ENCODE measurements around the gene C1R. TPM values are rescaled to one million over a fixed set of nuclear protein-coding genes. Genes with fewer than 3 reads are reported as not detected.

The C1R gene
- total RNA-seq, 1 experiment from 2014 or later = 13.1 TPM

- no peaks in the 10 kb centered on the region for H3K27me3 Mint-ChIP-seq (ENCODE audit: insufficient read depth, unreplicated experiment)
- no TSS peak for BruUV-seq (replicated peaks)
Measured at GRCh38 chr12:7066596-7066995, 25.6 kb downstream of the C1R start.

DNA sequence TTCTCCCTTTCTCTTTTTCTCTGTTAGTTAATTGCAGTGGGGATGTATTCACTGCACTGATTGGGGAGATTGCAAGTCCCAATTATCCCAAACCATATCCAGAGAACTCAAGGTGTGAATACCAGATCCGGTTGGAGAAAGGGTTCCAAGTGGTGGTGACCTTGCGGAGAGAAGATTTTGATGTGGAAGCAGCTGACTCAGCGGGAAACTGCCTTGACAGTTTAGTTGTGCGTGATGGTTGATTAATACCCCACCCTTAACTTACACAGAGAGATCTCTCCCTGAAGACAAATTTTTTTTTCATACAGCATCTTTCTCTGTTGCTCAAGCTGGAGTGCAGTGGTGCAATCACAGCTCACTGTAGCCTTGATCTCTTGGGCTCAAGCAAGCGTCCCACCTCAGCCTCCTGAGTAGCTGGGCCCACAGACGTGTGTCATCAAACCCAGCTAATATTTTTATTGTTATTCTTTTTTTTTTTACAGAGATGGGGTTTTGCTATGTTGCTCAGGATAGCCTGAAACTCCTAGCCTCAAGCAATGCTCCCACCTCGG is 27.1 kb downstream of the C1R start:
- H3K27me3 Mint-ChIP-seq (ENCODE audit: insufficient read depth, unreplicated experiment) = no peaks in the 10 kb centered on the region
- no TSS peak for BruUV-seq (replicated peaks)
- no peak overlapping the region for H3K4me3 Mint-ChIP-seq (ENCODE audit: unreplicated experiment)
- H3K27ac Mint-ChIP-seq (ENCODE audit: low read depth, unreplicated experiment) = no peak overlapping the region
- ChIA-PET CTCF (interaction anchor here (1.3 to 3.0 kb wide), 3 partner anchors 10 to 28 kb away, joined by 4 to 16 read pairs (median 6); no protein-coding TSS in a partner anchor), POLR2A (interaction anchor here (1.1 to 1.8 kb wide), 3 partner anchors 12 to 28 kb away, joined by 4 to 5 read pairs (median 4); partner anchors contain the start of gene C1R)
- H3K9me3 Mint-ChIP-seq (ENCODE audit: unreplicated experiment) = no peaks in the 10 kb centered on the region
- TF ChIP-seq, protein P1, sequence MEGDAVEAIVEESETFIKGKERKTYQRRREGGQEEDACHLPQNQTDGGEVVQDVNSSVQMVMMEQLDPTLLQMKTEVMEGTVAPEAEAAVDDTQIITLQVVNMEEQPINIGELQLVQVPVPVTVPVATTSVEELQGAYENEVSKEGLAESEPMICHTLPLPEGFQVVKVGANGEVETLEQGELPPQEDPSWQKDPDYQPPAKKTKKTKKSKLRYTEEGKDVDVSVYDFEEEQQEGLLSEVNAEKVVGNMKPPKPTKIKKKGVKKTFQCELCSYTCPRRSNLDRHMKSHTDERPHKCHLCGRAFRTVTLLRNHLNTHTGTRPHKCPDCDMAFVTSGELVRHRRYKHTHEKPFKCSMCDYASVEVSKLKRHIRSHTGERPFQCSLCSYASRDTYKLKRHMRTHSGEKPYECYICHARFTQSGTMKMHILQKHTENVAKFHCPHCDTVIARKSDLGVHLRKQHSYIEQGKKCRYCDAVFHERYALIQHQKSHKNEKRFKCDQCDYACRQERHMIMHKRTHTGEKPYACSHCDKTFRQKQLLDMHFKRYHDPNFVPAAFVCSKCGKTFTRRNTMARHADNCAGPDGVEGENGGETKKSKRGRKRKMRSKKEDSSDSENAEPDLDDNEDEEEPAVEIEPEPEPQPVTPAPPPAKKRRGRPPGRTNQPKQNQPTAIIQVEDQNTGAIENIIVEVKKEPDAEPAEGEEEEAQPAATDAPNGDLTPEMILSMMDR (IDR thresholded peaks at IDR 0.05; ENCODE audit: unreplicated experiment) = no peak
- intact Hi-C loops (cut with micrococcal nuclease) = no loop called here
- H3K4me1 Mint-ChIP-seq (ENCODE audit: insufficient read depth, unreplicated experiment) = peaks cover 23% of the 10 kb centered on the region
- DNase-seq (ENCODE audit: unreplicated experiment) = no peak
- peaks cover 14% of the 10 kb centered on the region for H3K36me3 Mint-ChIP-seq (ENCODE audit: insufficient read depth, unreplicated experiment)

More at GRCh38 chr12:7066596-7066995, 25.6 kb downstream of the C1R start:
- H3K4me1 Mint-ChIP-seq (ENCODE audit: insufficient read depth, unreplicated experiment) = peaks cover 9% of the 10 kb centered on the region
- POLR2A ChIA-PET = interaction anchor here (1.0 to 3.0 kb wide), 3 partner anchors 13 to 42 kb away, joined by 3 to 21 read pairs (median 6); partner anchors contain the start of gene C1RL
- H3K27ac Mint-ChIP-seq (ENCODE audit: low read depth, unreplicated experiment) = no peak overlapping the region
- CTCF ChIA-PET = interaction anchor here (0.5 to 1.7 kb wide), 6 partner anchors 13 to 81 kb away, joined by 3 to 9 read pairs (median 4); no protein-coding TSS in a partner anchor
- no peaks in the 10 kb centered on the region for H3K9me3 Mint-ChIP-seq (ENCODE audit: unreplicated experiment)
- H3K4me3 Mint-ChIP-seq (ENCODE audit: unreplicated experiment) = no peak overlapping the region
- peaks cover 7% of the 10 kb centered on the region for H3K36me3 Mint-ChIP-seq (ENCODE audit: insufficient read depth, unreplicated experiment)
- intact Hi-C loops (cut with micrococcal nuclease) = no loop called here
- TF ChIP-seq, protein P1 (IDR thresholded peaks at IDR 0.05; ENCODE audit: unreplicated experiment) = no peak
- no peak for DNase-seq (ENCODE audit: unreplicated experiment)

DNA sequence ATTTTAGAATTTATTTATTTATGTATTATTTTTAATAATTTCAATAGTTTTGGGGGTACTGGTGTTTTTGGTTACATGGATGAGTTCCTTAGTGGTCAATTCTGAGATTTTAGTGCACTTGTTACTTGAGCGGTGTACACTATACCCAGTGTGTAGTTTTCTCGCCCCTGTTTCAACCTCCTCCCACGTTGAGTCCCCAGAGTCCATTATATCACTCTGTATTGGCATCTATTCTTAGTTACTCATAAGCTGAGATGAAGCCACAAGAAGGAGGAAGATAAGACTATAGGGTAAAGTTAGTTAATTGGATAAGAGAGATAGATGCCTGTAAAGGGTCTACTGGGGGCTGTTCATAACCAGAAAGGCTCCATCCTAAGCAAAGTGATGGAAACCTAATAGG is 27.7 kb downstream of the C1R start:
- no peak overlapping the region for H3K27ac Mint-ChIP-seq (ENCODE audit: low read depth, unreplicated experiment)
- intact Hi-C loops (cut with micrococcal nuclease) = no loop called here
- ChIA-PET CTCF (interaction anchor here (1.3 to 3.0 kb wide), 4 partner anchors 11 to 49 kb away, joined by 4 to 16 read pairs (median 8); no protein-coding TSS in a partner anchor), POLR2A (interaction anchor here (1.1 to 1.8 kb wide), 3 partner anchors 18 to 28 kb away, joined by 4 to 5 read pairs (median 5); partner anchors contain the start of gene C1R)
- no peaks in the 10 kb centered on the region for H3K9me3 Mint-ChIP-seq (ENCODE audit: unreplicated experiment)
- H3K4me3 Mint-ChIP-seq (ENCODE audit: unreplicated experiment) = no peak overlapping the region
- TF ChIP-seq, protein P1 (IDR thresholded peaks at IDR 0.05; ENCODE audit: unreplicated experiment) = no peak
- H3K27me3 Mint-ChIP-seq (ENCODE audit: insufficient read depth, unreplicated experiment) = no peaks in the 10 kb centered on the region
- H3K4me1 Mint-ChIP-seq (ENCODE audit: insufficient read depth, unreplicated experiment) = peaks cover 29% of the 10 kb centered on the region
- DNase-seq (ENCODE audit: unreplicated experiment) = no peak
- peaks cover 14% of the 10 kb centered on the region for H3K36me3 Mint-ChIP-seq (ENCODE audit: insufficient read depth, unreplicated experiment)
- BruUV-seq (replicated peaks) = no TSS peak

GRCh38 chr12:7061596-7061995 is 30.6 kb downstream of the C1R start:
- TF ChIP-seq, protein P1 (IDR thresholded peaks at IDR 0.05; ENCODE audit: unreplicated experiment) = no peak
- intact Hi-C loops (cut with micrococcal nuclease) = no loop called here
- Mint-ChIP-seq H3K4me3 (ENCODE audit: unreplicated experiment) (peak overlapping the region; percentile 63), H3K9me3 (ENCODE audit: unreplicated experiment) (no peaks in the 10 kb centered on the region), H3K4me1 (ENCODE audit: insufficient read depth, unreplicated experiment) (peaks cover 25% of the 10 kb centered on the region), H3K27me3 (ENCODE audit: insufficient read depth, unreplicated experiment) (no peaks in the 10 kb centered on the region), H3K36me3 (ENCODE audit: insufficient read depth, unreplicated experiment) (peaks cover 12% of the 10 kb centered on the region), H3K27ac (ENCODE audit: low read depth, unreplicated experiment) (no peak overlapping the region)
- CTCF ChIA-PET = interaction anchor here (0.6 to 7.6 kb wide), 17 partner anchors 8 to 681 kb away, joined by 3 to 123 read pairs (median 5); partner anchors contain the start of genes C1R, C1RL and MLF2
- no peak for DNase-seq (ENCODE audit: unreplicated experiment)
- BruUV-seq (replicated peaks) = no TSS peak
- POLR2A ChIA-PET = interaction anchor here (0.9 to 5.7 kb wide), 8 partner anchors 8 to 117 kb away, joined by 3 to 96 read pairs (median 14); partner anchors contain the start of genes C12orf57, C1R, C1RL and LPCAT3
